Measurements from ENCODE around the gene TRPT1. TPM values are rescaled to one million over a fixed set of nuclear protein-coding genes. Genes with fewer than 3 reads are reported as not detected.
A peak's percentile ranks its signal among the peaks of the same experiment; 100 is the strongest.

Gene TRPT1
- 100 to 1,000 TPM in 1 of 4 donors, 10 to 100 TPM in 3; 46.5 to 115 (median 68.0) TPM for polyA plus RNA-seq
- long read RNA-seq, donor 1, transcript TRPT1-201 (8 exons, 962 nt) = major isoform, 23 of 438 reads
- long read RNA-seq, donor 1, transcript TRPT1-203 (7 exons, 865 nt) = minor isoform, 21 of 438 reads
- long read RNA-seq, donor 1, partial matches to known transcripts = 255 of 438 reads
- long read RNA-seq, donor 1, other reads (novel, unspliced or antisense) = 135 of 438 reads
- long read RNA-seq, donor 2, partial matches to known transcripts = 76 of 138 reads
- long read RNA-seq, donor 2, other reads (novel, unspliced or antisense) = 60 of 138 reads
- long read RNA-seq, donor 3, partial matches to known transcripts = 0 of 6 reads
- long read RNA-seq, donor 3, other reads (novel, unspliced or antisense) = 0 of 6 reads
- long read RNA-seq, donor 4 = 0 reads
- long read RNA-seq, donor 5, partial matches to known transcripts = 0 of 4 reads
- long read RNA-seq, donor 5, other reads (novel, unspliced or antisense) = 0 of 4 reads
- long read RNA-seq, donor 6, partial matches to known transcripts = 0 of 5 reads
- long read RNA-seq, donor 6, other reads (novel, unspliced or antisense) = 0 of 5 reads
- long read RNA-seq, donor 7 = 0 reads
- long read RNA-seq, donor 8 = 0 reads
- long read RNA-seq, donor 9, partial matches to known transcripts = 0 of 5 reads
- long read RNA-seq, donor 9, other reads (novel, unspliced or antisense) = 0 of 5 reads
- long read RNA-seq, donor 10, partial matches to known transcripts = 0 of 9 reads
- long read RNA-seq, donor 10, other reads (novel, unspliced or antisense) = 0 of 9 reads

- no peaks in the 10 kb centered on the region for H3K9me3 ChIP-seq (ENCODE audit: control insufficient read depth in 2 of 2, insufficient read depth in 1 of 2, low read depth in 1 of 2, low read length in 1 of 2)
- DNase-seq = peak; percentile 91 to 95
- peaks cover 0 to 30% (median 0%) of the 10 kb centered on the region in 3 donors for H3K36me3 ChIP-seq (ENCODE audit: control insufficient read depth in 3 of 3, insufficient read depth in 2 of 3, low read depth in 1 of 3, low read length in 3 of 3)
- no peak for FAIRE-seq
- H3K27me3 ChIP-seq (ENCODE audit: control insufficient read depth in 3 of 3, insufficient read depth in 3 of 3, low read length in 3 of 3) = no peaks in the 10 kb centered on the region
- H3K4me3 ChIP-seq (ENCODE audit: low read depth in 1 of 3, low read length in 3 of 3) = peak within 1 kb of the TSS; percentile 59 to 83 (median 73)
- 0% methylated on average over 49 to 54 of the region's 54 CpGs for WGBS, 3 donors
- H3K27ac ChIP-seq (ENCODE audit: low read depth in 1 of 3, low read length in 2 of 3) = peak within 1 kb of the TSS; percentile 67 to 89 (median 82)
- peaks cover 0 to 31% (median 3%) of the 10 kb centered on the region in 3 donors for H3K4me1 ChIP-seq (ENCODE audit: control insufficient read depth in 3 of 3, insufficient read depth in 2 of 3, low read depth in 1 of 3, low read length in 2 of 3)
Observed at GRCh38 chr11:64225608-64226506, at the start of gene TRPT1, which contains the start of gene NUDT22. TSS of gene TRPT1 (minus strand) at chr11:64226186. CDS start at chr11:64225860, 326 bp downstream. TSS of gene NUDT22 (plus strand) at chr11:64226274. CDS start at chr11:64226653, 379 bp downstream.

- Histone ChIP-seq H3K4me3 (ENCODE audit: low read depth in 1 of 3, low read length in 3 of 3) (no peak overlapping the region), H3K9me3 (ENCODE audit: control insufficient read depth in 2 of 2, insufficient read depth in 1 of 2, low read depth in 1 of 2, low read length in 1 of 2) (no peaks in the 10 kb centered on the region)
- no peak for FAIRE-seq
Observed at GRCh38 chr11:64275031-64275800, 49.2 kb upstream of the TRPT1 start.

GRCh38 chr11:64269540-64270220 is 43.7 kb upstream of the TRPT1 start:
- H3K4me3 ChIP-seq (ENCODE audit: low read depth in 1 of 3, low read length in 3 of 3) = peak overlapping the region; percentile 59 to 65 (median 59)
- H3K36me3 ChIP-seq (ENCODE audit: control insufficient read depth in 3 of 3, insufficient read depth in 2 of 3, low read depth in 1 of 3, low read length in 3 of 3) = peaks cover 4 to 56% (median 13%) of the 10 kb centered on the region in 3 donors
- H3K27ac ChIP-seq (ENCODE audit: low read depth in 1 of 3, low read length in 2 of 3) = peak overlapping the region; percentile 83 to 92 (median 87)
- FAIRE-seq (no peak), DNase-seq (peak; percentile 99)
- no peaks in the 10 kb centered on the region for H3K9me3 ChIP-seq (ENCODE audit: control insufficient read depth in 2 of 2, insufficient read depth in 1 of 2, low read depth in 1 of 2, low read length in 1 of 2)
- H3K27me3 ChIP-seq (ENCODE audit: control insufficient read depth in 3 of 3, insufficient read depth in 3 of 3, low read length in 3 of 3) = no peaks in the 10 kb centered on the region
- 0% methylated on average over 48 to 58 of the region's 58 CpGs for WGBS, 3 donors
- peaks cover 0 to 39% (median 4%) of the 10 kb centered on the region in 3 donors for H3K4me1 ChIP-seq (ENCODE audit: control insufficient read depth in 3 of 3, insufficient read depth in 2 of 3, low read depth in 1 of 3, low read length in 2 of 3)

More at GRCh38 chr11:64275031-64275800, 49.2 kb upstream of the TRPT1 start:
- no peak for DNase-seq
- Histone ChIP-seq H3K36me3 (ENCODE audit: control insufficient read depth in 3 of 3, insufficient read depth in 2 of 3, low read depth in 1 of 3, low read length in 3 of 3) (peaks cover 7 to 57% (median 10%) of the 10 kb centered on the region in 3 donors), H3K4me1 (ENCODE audit: control insufficient read depth in 3 of 3, insufficient read depth in 2 of 3, low read depth in 1 of 3, low read length in 2 of 3) (peaks cover 0 to 23% (median 2%) of the 10 kb centered on the region in 3 donors), H3K27me3 (ENCODE audit: control insufficient read depth in 3 of 3, insufficient read depth in 3 of 3, low read length in 3 of 3) (no peaks in the 10 kb centered on the region), H3K27ac (ENCODE audit: low read depth in 1 of 3, low read length in 2 of 3) (no peak overlapping the region)
- 91 to 95% (median 94%) methylated on average over 15 of the region's 15 CpGs for WGBS, 3 donors

- H3K9me3 ChIP-seq (ENCODE audit: control insufficient read depth in 2 of 2, insufficient read depth in 1 of 2, low read depth in 1 of 2, low read length in 1 of 2) = no peaks in the 10 kb centered on the region
Observed at GRCh38 chr11:64268893-64269539, 43.0 kb upstream of the TRPT1 start.

GRCh38 chr11:64268025-64268892 is 42.3 kb upstream of the TRPT1 start:
- FAIRE-seq = no peak
- Histone ChIP-seq H3K9me3 (ENCODE audit: control insufficient read depth in 2 of 2, insufficient read depth in 1 of 2, low read depth in 1 of 2, low read length in 1 of 2) (no peaks in the 10 kb centered on the region), H3K27me3 (ENCODE audit: control insufficient read depth in 3 of 3, insufficient read depth in 3 of 3, low read length in 3 of 3) (no peaks in the 10 kb centered on the region), H3K4me3 (ENCODE audit: low read depth in 1 of 3, low read length in 3 of 3) (peak overlapping the region in 1 of 3 donors; percentile 44), H3K36me3 (ENCODE audit: control insufficient read depth in 3 of 3, insufficient read depth in 2 of 3, low read depth in 1 of 3, low read length in 3 of 3) (peaks cover 8 to 65% (median 23%) of the 10 kb centered on the region in 3 donors), H3K4me1 (ENCODE audit: control insufficient read depth in 3 of 3, insufficient read depth in 2 of 3, low read depth in 1 of 3, low read length in 2 of 3) (peaks cover 0 to 32% (median 4%) of the 10 kb centered on the region in 3 donors), H3K27ac (ENCODE audit: low read depth in 1 of 3, low read length in 2 of 3) (peak overlapping the region; percentile 83 to 87 (median 84))
- 22 to 32% (median 32%) methylated on average over 19 to 23 of the region's 23 CpGs for WGBS, 3 donors
- DNase-seq = peak in 1 of 2 donors; percentile 71

More at GRCh38 chr11:64268893-64269539, 43.0 kb upstream of the TRPT1 start:
- Histone ChIP-seq H3K27ac (ENCODE audit: low read depth in 1 of 3, low read length in 2 of 3) (peak overlapping the region; percentile 83 to 87 (median 84)), H3K4me3 (ENCODE audit: low read depth in 1 of 3, low read length in 3 of 3) (peak overlapping the region; percentile 44 to 59 (median 59)), H3K27me3 (ENCODE audit: control insufficient read depth in 3 of 3, insufficient read depth in 3 of 3, low read length in 3 of 3) (no peaks in the 10 kb centered on the region), H3K4me1 (ENCODE audit: control insufficient read depth in 3 of 3, insufficient read depth in 2 of 3, low read depth in 1 of 3, low read length in 2 of 3) (peaks cover 0 to 39% (median 4%) of the 10 kb centered on the region in 3 donors), H3K36me3 (ENCODE audit: control insufficient read depth in 3 of 3, insufficient read depth in 2 of 3, low read depth in 1 of 3, low read length in 3 of 3) (peaks cover 4 to 62% (median 18%) of the 10 kb centered on the region in 3 donors)
- FAIRE-seq (no peak), DNase-seq (peak; percentile 59 to 66)
- WGBS, 3 donors = 1% methylated on average over 30 to 34 of the region's 34 CpGs

- Histone ChIP-seq H3K27me3 (ENCODE audit: control insufficient read depth in 3 of 3, insufficient read depth in 3 of 3, low read length in 3 of 3) (no peaks in the 10 kb centered on the region), H3K9me3 (ENCODE audit: control insufficient read depth in 2 of 2, insufficient read depth in 1 of 2, low read depth in 1 of 2, low read length in 1 of 2) (no peaks in the 10 kb centered on the region), H3K27ac (ENCODE audit: low read depth in 1 of 3, low read length in 2 of 3) (peak overlapping the region in 2 of 3 donors; percentile 84 to 87), H3K4me3 (ENCODE audit: low read depth in 1 of 3, low read length in 3 of 3) (no peak overlapping the region), H3K4me1 (ENCODE audit: control insufficient read depth in 3 of 3, insufficient read depth in 2 of 3, low read depth in 1 of 3, low read length in 2 of 3) (peaks cover 0 to 24% (median 4%) of the 10 kb centered on the region in 3 donors), H3K36me3 (ENCODE audit: control insufficient read depth in 3 of 3, insufficient read depth in 2 of 3, low read depth in 1 of 3, low read length in 3 of 3) (peaks cover 14 to 71% (median 32%) of the 10 kb centered on the region in 3 donors)
- 34 to 69% (median 49%) methylated on average over 25 to 27 of the region's 27 CpGs for WGBS, 3 donors
- no peak for FAIRE-seq
- peak in 1 of 2 donors; percentile 64 for DNase-seq
Observed at GRCh38 chr11:64267207-64267945, 41.4 kb upstream of the TRPT1 start.

Measured in small intestine (tissue), 16 donors.